GM23338 (cell line): ENCODE measurements around the gene RNF145. TPM values are rescaled to one million over a fixed set of nuclear protein-coding genes. Genes with fewer than 3 reads are reported as not detected.

Experiments
- ATAC-seq: fragments of 200-7000 bp; cut with Tn5 transposase; 3 replicates; pipeline ENCODE4 v1.9.1; 2020
- DNase-seq: peaks from one replicate; pipeline ENCODE4 v3.0.0-alpha.2; 2015; ENCODE audit warnings: low spot score
- H2AFZ ChIP-seq: fragments of 200-600 bp; sonication (generic); 2 replicates; pipeline ENCODE4 v1.8.0; 2016; ENCODE audit warnings: antibody characterized with exemption, mild to moderate bottlenecking, moderate library complexity
- H3F3A ChIP-seq: fragments of 200-600 bp; sonication (generic); replicated peaks from 2 replicates; pipeline ENCODE4 v1.8.0; 2017; ENCODE audit warnings: antibody characterized with exemption, mixed run types, low read depth
- H3K27ac ChIP-seq: fragments of 200-600 bp; sonication (generic); 2 replicates; pipeline ENCODE4 v1.6.1; 2016; ENCODE audit warnings: low read depth
- H3K27me3 ChIP-seq: fragments of 200-600 bp; sonication (generic); 2 replicates; pipeline ENCODE4 v1.8.0; 2016; ENCODE audit warnings: mild to moderate bottlenecking, mixed run types, moderate library complexity; ENCODE audit not compliant: insufficient read depth
- H3K36me3 ChIP-seq: fragments of 200-600 bp; sonication (generic); 2 replicates; pipeline ENCODE4 v1.8.0; 2016; ENCODE audit warnings: mild to moderate bottlenecking; ENCODE audit not compliant: insufficient read depth
- H3K4me1 ChIP-seq: fragments of 200-600 bp; sonication (generic); 2 replicates; pipeline ENCODE4 v1.8.0; 2016; ENCODE audit warnings: mild to moderate bottlenecking, moderate library complexity; ENCODE audit not compliant: insufficient read depth
- H3K4me2 ChIP-seq: fragments of 200-600 bp; sonication (generic); 2 replicates; pipeline ENCODE4 v1.7.1; 2017; ENCODE audit warnings: mixed run types
- H3K4me3 ChIP-seq: fragments of 200-600 bp; sonication (generic); 2 replicates; pipeline ENCODE4 v1.6.1; 2016; ENCODE audit warnings: mixed run types
- H3K79me2 ChIP-seq: fragments of 200-600 bp; sonication (generic); replicated peaks from 2 replicates; pipeline ENCODE4 v1.8.0; 2017; ENCODE audit warnings: mild to moderate bottlenecking; ENCODE audit not compliant: insufficient read depth
- H3K9me2 ChIP-seq: fragments of 200-600 bp; sonication (generic); 2 replicates; pipeline ENCODE4 v1.8.0; 2017; ENCODE audit not compliant: insufficient read depth
- H4K20me1 ChIP-seq: fragments of 200-600 bp; sonication (generic); replicated peaks from 2 replicates; pipeline ENCODE4 v1.8.0; 2017; ENCODE audit warnings: mild to moderate bottlenecking; ENCODE audit not compliant: insufficient read depth
- H3K27ac Mint-ChIP-seq: 2 replicates; pipeline ENCODE4 v1.8.0; 2020; ENCODE audit warnings: inconsistent platforms, mild to moderate bottlenecking, moderate library complexity, mixed read lengths
- H3K27me3 Mint-ChIP-seq: 3 replicates; pipeline ENCODE4 v1.8.0; 2022; ENCODE audit warnings: low read depth, mild to moderate bottlenecking, moderate library complexity, mixed read lengths, inconsistent platforms; ENCODE audit not compliant: insufficient read depth, poor library complexity
- H3K36me3 Mint-ChIP-seq: 3 replicates; pipeline ENCODE4 v1.8.0; 2021; ENCODE audit warnings: low read depth, mild to moderate bottlenecking, inconsistent platforms, moderate library complexity, mixed read lengths
- H3K4me1 Mint-ChIP-seq: 3 replicates; pipeline ENCODE4 v1.8.0; 2020; ENCODE audit warnings: mild to moderate bottlenecking, inconsistent platforms, mixed read lengths
- H3K4me3 Mint-ChIP-seq: 3 replicates; pipeline ENCODE4 v1.8.0; 2021; ENCODE audit warnings: moderate library complexity, mild to moderate bottlenecking, inconsistent platforms, mixed read lengths
- H3K9me3 Mint-ChIP-seq: 3 replicates; pipeline ENCODE4 v1.8.0; 2020; ENCODE audit warnings: moderate library complexity, mild to moderate bottlenecking, inconsistent platforms, mixed read lengths
- CREB1 ChIP-seq: fragments of 250-450 bp; sonication (Bioruptor Pico); IDR thresholded peaks from 2 replicates; pipeline ENCODE4 v1.5.0; 2020; ENCODE audit warnings: low read depth, mild to moderate bottlenecking, moderate library complexity
- CTCF ChIP-seq, 2 experiments: fragments of 200-600 bp in 1 of 2; sonication (generic) in 1 of 2; conservative IDR thresholded peaks; 2 replicates each; pipeline versions ENCODE4 v1.5.1 to v1.6.1; 2016 to 2017; ENCODE audit warnings: antibody characterized with exemption in 2 of 2, low read depth in 2 of 2, mild to moderate bottlenecking in 2 of 2, moderate library complexity in 1 of 2
- ETS1 ChIP-seq: IDR thresholded peaks from 2 replicates; pipeline ENCODE4 v1.6.1; 2016; ENCODE audit warnings: antibody characterized with exemption
- EZH2 ChIP-seq: fragments of 200-600 bp; sonication (generic); IDR thresholded peaks from one replicate; pipeline ENCODE4 v1.8.0; 2017; ENCODE audit warnings: antibody characterized with exemption, mild to moderate bottlenecking, low read depth; ENCODE audit not compliant: unreplicated experiment
- EZH2phosphoT487 ChIP-seq: fragments of 200-600 bp; sonication (generic); IDR thresholded peaks from one replicate; pipeline ENCODE4 v1.8.1; 2018; ENCODE audit warnings: antibody characterized with exemption; ENCODE audit not compliant: unreplicated experiment
- JUNB ChIP-seq: IDR thresholded peaks from one replicate; pipeline ENCODE4 v1.6.1; 2016; ENCODE audit warnings: antibody characterized with exemption; ENCODE audit not compliant: unreplicated experiment
- NANOG ChIP-seq: IDR thresholded peaks from 2 replicates; pipeline ENCODE4 v1.6.1; 2016; ENCODE audit warnings: antibody characterized with exemption, borderline replicate concordance
- POLR2AphosphoS5 ChIP-seq: IDR thresholded peaks from 2 replicates; pipeline ENCODE4 v1.6.1; 2016; ENCODE audit warnings: antibody characterized with exemption, low read depth
- REST ChIP-seq: IDR thresholded peaks from one replicate; pipeline ENCODE4 v1.6.1; 2018; ENCODE audit warnings: antibody characterized with exemption; ENCODE audit not compliant: unreplicated experiment
- STAT1 ChIP-seq: IDR thresholded peaks from one replicate; pipeline ENCODE4 v1.6.1; 2016; ENCODE audit warnings: antibody characterized with exemption; ENCODE audit not compliant: unreplicated experiment
- ZNF114 ChIP-seq: fragments of 250-450 bp; sonication (Bioruptor Pico); IDR thresholded peaks from 2 replicates; pipeline ENCODE4 v1.5.0; 2020; ENCODE audit warnings: mild to moderate bottlenecking, moderate library complexity
- ZNF331 ChIP-seq: fragments of 250-450 bp; sonication (Bioruptor Pico); IDR thresholded peaks from 2 replicates; pipeline ENCODE4 v1.5.0; 2020; ENCODE audit warnings: low read depth, mild to moderate bottlenecking, moderate library complexity
- polyA plus RNA-seq: library from polyadenylated mRNA; unstranded; fragments of >200 nt; fragmentation: Nextera tagmentation; extraction: Ambion mirVana; gene quantifications from 2 replicates; pipeline ENCODE4 v1.2.1, GENCODE V29; 2016
- total RNA-seq: library from RNA; depleted of rRNA; stranded (reverse); fragments of >200 nt; shearing (Covaris generic); gene quantifications from 2 replicates; pipeline ENCODE4 v1.2.3, GENCODE V29; 2014

The RNF145 gene
- total and polyA plus RNA-seq, 2 experiments from 2014 or later = 15.6 to 43.5 TPM

GRCh38 chr5:159244890-159245289 lies 35.5 kb upstream of the RNF145 start:
- DNase-seq = no peak
- Mint-ChIP-seq H3K36me3 (no peaks in the 10 kb centered on the region), H3K4me1 (no peaks in the 10 kb centered on the region), H3K9me3 (no peaks in the 10 kb centered on the region), H3K4me3 (no peak overlapping the region), H3K27me3 (peaks cover 3% of the 10 kb centered on the region), H3K27ac (no peak overlapping the region)
- Histone ChIP-seq H3K4me1 (no peaks in the 10 kb centered on the region), H3K9me2 (no peaks in the 10 kb centered on the region), H3F3A (no peaks in the 10 kb centered on the region), H3K79me2 (no peaks in the 10 kb centered on the region), H4K20me1 (no peaks in the 10 kb centered on the region), H3K4me3 (no peak overlapping the region), H2AFZ (no peak overlapping the region), H3K36me3 (no peaks in the 10 kb centered on the region), H3K27ac (no peak overlapping the region), H3K4me2 (no peak overlapping the region), H3K27me3 (no peaks in the 10 kb centered on the region)
- no peak for ATAC-seq
- TF ChIP-seq POLR2AphosphoS5 (no peak), STAT1 (no peak), EZH2 (no peak), JUNB (no peak)

- Histone ChIP-seq H4K20me1 (no peaks in the 10 kb centered on the region), H3F3A (no peaks in the 10 kb centered on the region), H2AFZ (no peak overlapping the region), H3K27me3 (no peaks in the 10 kb centered on the region), H3K4me3 (no peak overlapping the region), H3K9me2 (no peaks in the 10 kb centered on the region), H3K4me2 (no peak overlapping the region), H3K36me3 (no peaks in the 10 kb centered on the region), H3K79me2 (no peaks in the 10 kb centered on the region), H3K27ac (no peak overlapping the region), H3K4me1 (no peaks in the 10 kb centered on the region)
- no peak overlapping the region for H3K27ac Mint-ChIP-seq
- ATAC-seq = no peak
- no peaks in the 10 kb centered on the region for H3K36me3 Mint-ChIP-seq
- H3K9me3 Mint-ChIP-seq = no peaks in the 10 kb centered on the region
- no peaks in the 10 kb centered on the region for H3K4me1 Mint-ChIP-seq
- peaks cover 3% of the 10 kb centered on the region for H3K27me3 Mint-ChIP-seq
- DNase-seq = no peak
- no peak overlapping the region for H3K4me3 Mint-ChIP-seq
- TF ChIP-seq JUNB (no peak), STAT1 (no peak), CREB1 (CRISPR knock-in tag) (no peak), CTCF (conservative IDR thresholded peaks at IDR 0.05; ENCODE audit: low read depth in 2 of 2) (no peak), ETS1 (no peak), EZH2 (no peak), ZNF114 (CRISPR knock-in tag) (no peak), ZNF331 (CRISPR knock-in tag) (no peak), NANOG (no peak), REST (no peak), EZH2phosphoT487 (no peak), POLR2AphosphoS5 (no peak)
Observed at GRCh38 chr5:159244163-159244562, 34.8 kb upstream of the RNF145 start.
